Measurements from ENCODE around the gene MCOLN1.
A peak's percentile ranks its signal among the peaks of the same experiment; 100 is the strongest.

MCOLN1 gene

DNA sequence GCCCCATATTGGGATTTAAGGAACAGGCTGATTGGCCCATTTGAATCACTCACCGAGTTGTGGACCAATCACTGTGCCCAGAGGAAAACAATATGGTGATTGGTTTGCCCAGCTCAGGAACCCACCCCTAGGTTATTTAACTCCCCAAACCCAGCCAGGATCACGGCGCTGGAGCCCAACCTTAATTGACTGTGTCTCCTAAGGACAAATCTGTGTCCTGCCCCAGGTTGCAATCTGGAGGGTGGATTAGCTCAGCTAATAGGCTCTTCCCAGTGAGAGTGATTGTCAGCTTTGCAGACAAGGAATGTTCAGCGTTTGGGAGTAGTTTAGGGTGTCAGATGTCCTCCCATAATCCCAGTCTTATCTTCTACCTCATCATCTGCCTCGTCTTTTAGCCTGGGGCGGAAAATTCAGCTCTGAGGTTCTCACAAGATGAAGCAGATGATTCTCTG, 10.0 kb upstream of the MCOLN1 start:
- H3K4me3 Mint-ChIP-seq: peak overlapping the region in 1 of 3 experiments; percentile 61
- no peaks in the 10 kb centered on the region for H3K9me3 Mint-ChIP-seq
- no peak for TF ChIP-seq CTCF (IDR thresholded peaks at IDR 0.05; ENCODE audit: unreplicated experiment in 3 of 3)
- no peak overlapping the region for H3K27ac Mint-ChIP-seq
- H3K27me3 Mint-ChIP-seq (ENCODE audit: low read depth): peaks cover 17% of the 10 kb centered on the region
- peaks cover 23% of the 10 kb centered on the region for H3K4me1 Mint-ChIP-seq
- H3K36me3 Mint-ChIP-seq (ENCODE audit: low read depth): no peaks in the 10 kb centered on the region

DNA sequence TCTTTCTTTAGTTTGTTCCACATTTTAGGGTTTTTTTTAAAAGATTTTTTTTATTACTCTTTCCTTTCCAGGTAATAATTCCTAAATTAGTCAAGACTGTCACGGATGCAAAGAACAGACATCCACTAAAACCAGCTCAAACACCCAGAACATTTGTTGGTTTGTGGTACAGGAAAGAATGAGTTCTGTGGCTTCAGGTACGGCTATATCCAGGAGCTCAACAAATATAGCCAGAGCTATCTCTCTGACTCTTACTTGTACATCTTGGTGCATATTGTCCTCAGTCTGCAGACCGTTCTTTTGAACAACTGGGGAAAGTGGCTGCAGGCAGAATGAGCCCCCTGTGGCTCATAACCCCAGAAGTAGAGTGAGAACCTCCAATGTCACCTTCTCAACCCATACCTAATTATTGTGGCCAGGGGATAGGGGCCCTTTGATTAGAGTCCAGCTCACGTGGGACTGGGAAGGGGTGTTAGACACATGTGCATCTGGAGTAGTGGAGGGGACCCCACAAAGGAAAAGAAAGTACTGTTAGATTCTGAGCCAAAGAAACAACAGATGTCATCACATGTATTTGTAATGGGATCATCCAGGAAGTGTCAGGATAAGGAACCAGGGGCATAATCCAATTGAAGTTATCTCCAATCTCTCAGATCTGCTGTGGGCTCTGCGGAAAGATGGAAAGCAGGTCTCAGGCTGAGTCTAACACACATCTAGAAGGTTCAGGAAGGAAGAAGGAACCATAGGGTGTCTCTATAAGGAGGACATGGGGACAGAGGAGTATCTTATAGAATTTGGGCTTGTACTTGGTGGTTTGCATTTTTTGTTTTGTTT, 8.4 kb upstream of the MCOLN1 start:
- no peak for TF ChIP-seq CTCF (IDR thresholded peaks at IDR 0.05; ENCODE audit: unreplicated experiment in 3 of 3)
- peak overlapping the region; percentile 92 to 96 (median 94) for H3K4me3 Mint-ChIP-seq
- H3K9me3 Mint-ChIP-seq: no peaks in the 10 kb centered on the region
- H3K27me3 Mint-ChIP-seq (ENCODE audit: low read depth): peaks cover 17% of the 10 kb centered on the region
- H3K36me3 Mint-ChIP-seq (ENCODE audit: low read depth): peaks cover 10% of the 10 kb centered on the region
- H3K4me1 Mint-ChIP-seq: peaks cover 27% of the 10 kb centered on the region
- H3K27ac Mint-ChIP-seq: peak overlapping the region; percentile 91 to 99 (median 99)

- TF ChIP-seq CTCF (IDR thresholded peaks at IDR 0.05; ENCODE audit: unreplicated experiment in 3 of 3): no peak
- Mint-ChIP-seq H3K27ac (peak overlapping the region; percentile 99 to 100 (median 99)), H3K36me3 (ENCODE audit: low read depth) (peaks cover 14% of the 10 kb centered on the region), H3K4me3 (peak overlapping the region; percentile 92 to 96 (median 94)), H3K9me3 (no peaks in the 10 kb centered on the region), H3K27me3 (ENCODE audit: low read depth) (peaks cover 7% of the 10 kb centered on the region), H3K4me1 (peaks cover 27% of the 10 kb centered on the region)
Measured at GRCh38 chr19:7515110-7515644, 7.2 kb upstream of the MCOLN1 start.

GRCh38 chr19:7515645-7516151, 6.7 kb upstream of the MCOLN1 start, which contains the start of gene ZNF358:
Gene ZNF358, plus strand, starts transcription at chr19:7516103. Its CDS starts 3,140 bp downstream, at chr19:7519243.
- H3K27me3 Mint-ChIP-seq (ENCODE audit: low read depth): peaks cover 5% of the 10 kb centered on the region
- peaks cover 27% of the 10 kb centered on the region for H3K4me1 Mint-ChIP-seq
- H3K27ac Mint-ChIP-seq: peak within 1 kb of the TSS; percentile 99 to 100 (median 99)
- no peak for TF ChIP-seq CTCF (IDR thresholded peaks at IDR 0.05; ENCODE audit: unreplicated experiment in 3 of 3)
- H3K9me3 Mint-ChIP-seq: no peaks in the 10 kb centered on the region
- peak within 1 kb of the TSS; percentile 94 to 96 (median 96) for H3K4me3 Mint-ChIP-seq
- peaks cover 14% of the 10 kb centered on the region for H3K36me3 Mint-ChIP-seq (ENCODE audit: low read depth)

DNA sequence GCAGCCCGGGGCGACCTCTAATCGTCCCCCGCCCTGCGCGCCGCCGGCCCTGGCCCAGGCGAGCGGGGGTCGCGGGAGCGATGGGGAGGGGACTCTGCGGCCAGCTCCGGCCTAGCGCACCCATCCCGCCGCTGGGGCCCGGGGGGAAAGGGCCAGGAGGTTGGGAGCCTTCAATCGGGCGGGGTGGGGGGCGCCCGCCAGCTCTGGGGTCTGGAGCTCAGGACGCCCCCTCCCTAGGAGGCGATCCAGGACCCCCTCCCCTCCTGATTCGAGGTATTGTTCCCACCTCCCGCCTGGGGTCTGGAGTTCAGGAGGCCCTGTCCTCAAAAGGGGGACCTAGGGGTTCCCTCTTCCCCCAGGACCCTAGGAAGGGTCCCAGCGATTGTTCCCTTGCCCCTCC, 6.1 kb upstream of the MCOLN1 start:
- H3K4me3 Mint-ChIP-seq: peak overlapping the region; percentile 90 to 96 (median 94)
- peaks cover 27% of the 10 kb centered on the region for H3K4me1 Mint-ChIP-seq
- H3K36me3 Mint-ChIP-seq (ENCODE audit: low read depth): peaks cover 19% of the 10 kb centered on the region
- peak overlapping the region; percentile 96 to 99 (median 98) for H3K27ac Mint-ChIP-seq
- TF ChIP-seq CTCF (IDR thresholded peaks at IDR 0.05; ENCODE audit: unreplicated experiment in 3 of 3): no peak
- peaks cover 5% of the 10 kb centered on the region for H3K27me3 Mint-ChIP-seq (ENCODE audit: low read depth)
- no peaks in the 10 kb centered on the region for H3K9me3 Mint-ChIP-seq

All from nephron (organoid).